Measurements from ENCODE around the gene GREM2. TPM values are rescaled to one million over a fixed set of nuclear protein-coding genes. Genes with fewer than 3 reads are reported as not detected.

GREM2 gene
- total RNA-seq, 2 donors from 2014 or later = 1.6 TPM

DNA sequence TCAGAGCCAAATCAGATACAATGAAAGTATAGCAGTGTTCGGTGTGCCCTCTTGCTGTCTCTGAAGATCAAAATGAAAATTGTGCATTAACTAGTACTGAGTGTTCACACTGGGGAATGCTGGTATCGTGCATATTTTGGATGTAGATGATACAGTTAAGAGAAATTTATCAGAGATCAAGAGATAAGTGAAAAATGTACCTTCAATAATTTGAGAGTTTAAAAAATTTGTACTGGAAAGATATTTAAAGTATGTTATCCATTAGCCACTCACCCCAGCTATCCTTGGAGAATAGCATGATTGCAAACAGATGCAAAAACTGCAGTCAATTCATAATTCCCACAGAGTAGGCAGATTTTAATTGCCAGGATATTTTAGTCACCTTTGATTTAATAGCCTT is 56.4 kb downstream of the GREM2 start:
- no peak overlapping the region for H3K4me3 ChIP-seq
- no peaks in the 10 kb centered on the region for H3K27me3 ChIP-seq (replicated peaks; ENCODE audit: insufficient read depth)
- intact Hi-C loops (cut with DNase I) = no loop called here
- H3K4me1 ChIP-seq (replicated peaks) = no peaks in the 10 kb centered on the region
- H3K36me3 ChIP-seq = no peaks in the 10 kb centered on the region
- H3K9me3 ChIP-seq = no peaks in the 10 kb centered on the region
- no peak for DNase-seq (ENCODE audit: low spot score)
- WGBS = 64% methylated on average over 2 of the region's 2 CpGs
- TF ChIP-seq POLR2AphosphoS5 (IDR thresholded peaks at IDR 0.05) (no peak), CTCF (IDR thresholded peaks at IDR 0.05) (no peak), POLR2A (IDR thresholded peaks at IDR 0.05) (no peak)
- no peak overlapping the region for H3K27ac ChIP-seq

- Histone ChIP-seq H3K36me3 (no peaks in the 10 kb centered on the region), H3K9me3 (no peaks in the 10 kb centered on the region), H3K27me3 (replicated peaks; ENCODE audit: insufficient read depth) (no peaks in the 10 kb centered on the region), H3K4me1 (replicated peaks) (no peaks in the 10 kb centered on the region), H3K27ac (no peak overlapping the region), H3K4me3 (no peak overlapping the region)
- WGBS = 93% methylated on average over 2 of the region's 2 CpGs
- no peak for DNase-seq (ENCODE audit: low spot score)
- no peak for TF ChIP-seq CTCF (IDR thresholded peaks at IDR 0.05)
- TF ChIP-seq POLR2AphosphoS5 (IDR thresholded peaks at IDR 0.05) = no peak
- TF ChIP-seq POLR2A (IDR thresholded peaks at IDR 0.05) = no peak
- intact Hi-C loops (cut with DNase I) = no loop called here
These were observed 58.6 kb downstream of the GREM2 start for GRCh38 chr1:240553351-240553750.

- Histone ChIP-seq H3K4me3 (no peak overlapping the region), H3K4me1 (replicated peaks) (no peaks in the 10 kb centered on the region), H3K36me3 (no peaks in the 10 kb centered on the region), H3K9me3 (no peaks in the 10 kb centered on the region), H3K27me3 (replicated peaks; ENCODE audit: insufficient read depth) (no peaks in the 10 kb centered on the region), H3K27ac (no peak overlapping the region)
- 28% methylated on average over 3 of the region's 3 CpGs for WGBS
- TF ChIP-seq POLR2AphosphoS5 (IDR thresholded peaks at IDR 0.05) = no peak
- DNase-seq (ENCODE audit: low spot score) = no peak
- intact Hi-C loops (cut with DNase I) = no loop called here
These were observed 72.1 kb downstream of the GREM2 start for GRCh38 chr1:240539769-240540414.

DNA sequence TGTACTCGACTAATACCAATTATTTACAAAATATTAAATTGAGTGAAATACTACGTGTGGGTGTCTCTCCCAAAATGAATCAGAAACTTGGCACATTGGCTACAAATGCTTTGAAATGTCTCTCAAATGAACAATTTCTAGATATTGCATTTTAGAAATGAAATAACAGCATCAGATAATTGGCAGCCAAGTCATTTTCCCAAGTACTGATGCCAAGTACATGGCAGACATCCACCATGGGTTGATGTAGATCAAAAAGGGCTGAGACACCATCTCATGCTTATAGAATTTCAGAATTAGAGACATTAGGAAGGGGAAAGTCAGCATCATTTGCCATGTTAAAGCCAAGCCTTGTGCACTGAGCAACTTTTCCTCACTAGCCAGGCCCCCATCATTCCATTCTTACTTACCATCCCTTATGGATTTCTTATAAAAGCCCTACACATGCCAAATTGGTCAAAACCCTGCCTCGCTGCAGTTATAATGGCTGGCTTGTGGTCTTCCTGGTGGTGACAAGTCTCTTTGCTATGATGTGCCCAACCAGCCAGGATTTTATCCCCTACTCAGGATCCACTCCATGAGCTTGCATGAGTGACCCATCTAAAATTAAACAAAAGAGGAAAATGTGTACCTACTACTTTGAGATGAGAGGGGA is 73.1 kb downstream of the GREM2 start:
- Histone ChIP-seq H3K36me3 (no peaks in the 10 kb centered on the region), H3K27me3 (replicated peaks; ENCODE audit: insufficient read depth) (no peaks in the 10 kb centered on the region), H3K27ac (no peak overlapping the region), H3K9me3 (no peaks in the 10 kb centered on the region), H3K4me1 (replicated peaks) (no peaks in the 10 kb centered on the region), H3K4me3 (no peak overlapping the region)
- intact Hi-C loops (cut with DNase I) = no loop called here
- no peak for TF ChIP-seq POLR2AphosphoS5 (IDR thresholded peaks at IDR 0.05)
- TF ChIP-seq CTCF (IDR thresholded peaks at IDR 0.05) = no peak
- TF ChIP-seq POLR2A (IDR thresholded peaks at IDR 0.05) = no peak
- 83% methylated on average over 3 of the region's 3 CpGs for WGBS
- no peak for DNase-seq (ENCODE audit: low spot score)

GRCh38 chr1:240533154-240533780 is 78.7 kb downstream of the GREM2 start:
- Histone ChIP-seq H3K4me3 (no peak overlapping the region), H3K9me3 (no peaks in the 10 kb centered on the region), H3K4me1 (replicated peaks) (no peaks in the 10 kb centered on the region), H3K27ac (no peak overlapping the region), H3K36me3 (no peaks in the 10 kb centered on the region), H3K27me3 (replicated peaks; ENCODE audit: insufficient read depth) (no peaks in the 10 kb centered on the region)
- intact Hi-C loops (cut with DNase I) = no loop called here
- DNase-seq (ENCODE audit: low spot score) = no peak
- TF ChIP-seq CTCF (IDR thresholded peaks at IDR 0.05) (no peak), POLR2A (IDR thresholded peaks at IDR 0.05) (no peak), POLR2AphosphoS5 (IDR thresholded peaks at IDR 0.05) (no peak)
- WGBS = 88% methylated on average over 2 of the region's 2 CpGs

Measured in prostate gland (tissue), 2 donors.